D721Med (cell line): ENCODE measurements around the gene FAM200B.

ENCODE experiments used
- DNase-seq: peaks from one replicate; pipeline ENCODE4 v3.0.0; 2011; ENCODE audit warnings: low spot score; ENCODE audit not compliant: insufficient read length
- FAIRE-seq: peaks from 2 replicates; lab custom pipeline; 2011; peaks lifted over from hg19 to GRCh38; lab: Jason Lieb, UNC
- TF ChIP-seq, protein P1 (sequence below): IDR thresholded peaks from 2 replicates; pipeline ENCODE4 v1.5.1; 2012; ENCODE audit warnings: mild to moderate bottlenecking, control low read depth; ENCODE audit not compliant: insufficient read depth; ENCODE audit errors: missing control alignments

The FAM200B gene

DNA sequence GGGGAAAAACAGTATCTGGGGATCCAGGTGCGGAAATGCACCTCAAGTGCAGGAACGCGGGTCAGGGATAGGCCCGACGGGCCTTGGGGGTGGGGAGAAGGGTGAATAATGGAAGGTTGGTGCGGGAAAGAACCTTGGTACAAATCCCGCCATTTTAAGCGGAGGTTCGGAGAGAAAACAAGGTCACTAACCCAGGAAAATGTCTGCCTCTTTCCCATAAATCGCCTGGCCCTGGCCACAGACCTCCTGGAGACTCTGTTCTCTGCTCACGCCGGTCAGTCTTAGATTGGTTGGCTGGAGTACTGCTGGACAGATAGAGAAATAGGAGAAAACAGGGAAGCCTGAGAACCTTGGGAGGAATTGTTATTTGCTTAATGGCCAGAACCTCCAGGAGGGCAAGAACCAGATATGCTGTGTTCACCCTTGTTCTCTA is 25.6 kb upstream of the FAM200B start:
- FAIRE-seq (no peak), DNase-seq (no peak)

DNA sequence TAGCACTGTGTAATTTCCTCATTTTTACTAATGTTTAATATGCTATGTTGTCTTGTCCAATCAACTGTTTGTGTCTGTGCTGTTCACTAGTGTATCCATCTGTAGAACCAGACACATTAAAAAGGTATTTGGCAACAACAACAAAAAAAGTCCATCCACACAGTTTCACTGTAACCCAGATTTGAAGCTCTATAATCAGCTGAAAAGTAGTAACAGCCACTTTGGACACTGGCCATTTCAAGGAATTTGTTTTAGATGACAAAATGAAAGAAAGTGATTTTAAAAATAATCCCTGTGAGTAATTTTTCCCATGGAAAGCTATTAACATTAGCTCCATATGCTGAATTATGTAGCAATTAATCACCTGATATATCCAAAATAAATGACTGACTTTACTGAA is 24.3 kb upstream of the FAM200B start:
- no peak for DNase-seq
- no peak for FAIRE-seq
- TF ChIP-seq, protein P1, sequence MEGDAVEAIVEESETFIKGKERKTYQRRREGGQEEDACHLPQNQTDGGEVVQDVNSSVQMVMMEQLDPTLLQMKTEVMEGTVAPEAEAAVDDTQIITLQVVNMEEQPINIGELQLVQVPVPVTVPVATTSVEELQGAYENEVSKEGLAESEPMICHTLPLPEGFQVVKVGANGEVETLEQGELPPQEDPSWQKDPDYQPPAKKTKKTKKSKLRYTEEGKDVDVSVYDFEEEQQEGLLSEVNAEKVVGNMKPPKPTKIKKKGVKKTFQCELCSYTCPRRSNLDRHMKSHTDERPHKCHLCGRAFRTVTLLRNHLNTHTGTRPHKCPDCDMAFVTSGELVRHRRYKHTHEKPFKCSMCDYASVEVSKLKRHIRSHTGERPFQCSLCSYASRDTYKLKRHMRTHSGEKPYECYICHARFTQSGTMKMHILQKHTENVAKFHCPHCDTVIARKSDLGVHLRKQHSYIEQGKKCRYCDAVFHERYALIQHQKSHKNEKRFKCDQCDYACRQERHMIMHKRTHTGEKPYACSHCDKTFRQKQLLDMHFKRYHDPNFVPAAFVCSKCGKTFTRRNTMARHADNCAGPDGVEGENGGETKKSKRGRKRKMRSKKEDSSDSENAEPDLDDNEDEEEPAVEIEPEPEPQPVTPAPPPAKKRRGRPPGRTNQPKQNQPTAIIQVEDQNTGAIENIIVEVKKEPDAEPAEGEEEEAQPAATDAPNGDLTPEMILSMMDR: no peak

More for the DNA sequence above, 25.6 kb upstream of the FAM200B start:
- TF ChIP-seq, protein P1: no peak

DNA sequence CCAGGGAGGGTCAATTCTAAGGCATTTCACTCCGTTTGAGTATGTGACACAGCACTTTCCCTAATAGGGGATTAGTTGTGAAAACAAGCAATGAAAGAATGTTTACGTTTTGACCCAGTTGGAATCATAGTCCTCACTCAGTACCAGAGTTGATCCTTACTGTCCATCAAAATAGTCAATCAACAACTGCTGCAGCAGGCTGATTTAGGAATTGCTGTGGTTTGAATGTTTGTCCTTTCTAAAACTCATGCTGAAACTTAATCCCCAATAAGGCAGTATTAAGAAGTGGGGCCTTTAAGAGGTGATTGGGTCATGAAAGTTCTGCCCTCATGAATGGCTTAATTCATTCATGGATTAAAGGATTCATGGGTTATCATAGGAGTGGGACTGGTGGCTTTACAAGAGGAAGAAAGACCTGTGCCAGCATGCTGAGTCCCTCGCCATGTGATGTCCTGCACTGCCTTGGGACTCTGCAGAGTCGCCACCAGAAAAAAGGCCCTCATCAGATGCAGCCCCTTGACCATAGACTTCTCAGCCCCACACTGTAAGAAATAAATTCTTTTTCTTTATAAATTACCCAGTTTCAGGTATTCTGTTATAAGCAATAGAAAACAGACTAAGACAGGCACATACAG is 23.4 kb upstream of the FAM200B start:
- DNase-seq: no peak
- TF ChIP-seq, protein P1: no peak
- no peak for FAIRE-seq

DNA sequence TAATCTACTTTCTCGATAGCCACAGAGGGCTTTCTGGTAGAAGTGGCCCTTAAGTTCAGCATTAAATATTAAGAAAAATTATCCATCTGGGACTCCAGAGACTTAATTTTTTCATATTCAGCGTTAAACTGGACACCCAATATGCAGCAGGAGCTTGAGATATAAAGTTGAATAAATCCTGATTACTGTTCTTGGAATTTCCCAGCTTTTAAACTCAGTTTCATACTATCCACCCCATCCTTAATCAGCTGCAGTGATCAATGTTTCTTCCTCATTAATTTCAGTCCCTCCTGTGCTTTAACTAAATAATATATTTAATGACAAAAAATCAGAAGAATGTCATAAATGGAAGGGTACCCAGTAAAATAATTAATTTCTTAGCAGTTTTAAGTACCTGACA is 22.8 kb upstream of the FAM200B start:
- FAIRE-seq (no peak), DNase-seq (no peak)
- TF ChIP-seq, protein P1: no peak

DNA sequence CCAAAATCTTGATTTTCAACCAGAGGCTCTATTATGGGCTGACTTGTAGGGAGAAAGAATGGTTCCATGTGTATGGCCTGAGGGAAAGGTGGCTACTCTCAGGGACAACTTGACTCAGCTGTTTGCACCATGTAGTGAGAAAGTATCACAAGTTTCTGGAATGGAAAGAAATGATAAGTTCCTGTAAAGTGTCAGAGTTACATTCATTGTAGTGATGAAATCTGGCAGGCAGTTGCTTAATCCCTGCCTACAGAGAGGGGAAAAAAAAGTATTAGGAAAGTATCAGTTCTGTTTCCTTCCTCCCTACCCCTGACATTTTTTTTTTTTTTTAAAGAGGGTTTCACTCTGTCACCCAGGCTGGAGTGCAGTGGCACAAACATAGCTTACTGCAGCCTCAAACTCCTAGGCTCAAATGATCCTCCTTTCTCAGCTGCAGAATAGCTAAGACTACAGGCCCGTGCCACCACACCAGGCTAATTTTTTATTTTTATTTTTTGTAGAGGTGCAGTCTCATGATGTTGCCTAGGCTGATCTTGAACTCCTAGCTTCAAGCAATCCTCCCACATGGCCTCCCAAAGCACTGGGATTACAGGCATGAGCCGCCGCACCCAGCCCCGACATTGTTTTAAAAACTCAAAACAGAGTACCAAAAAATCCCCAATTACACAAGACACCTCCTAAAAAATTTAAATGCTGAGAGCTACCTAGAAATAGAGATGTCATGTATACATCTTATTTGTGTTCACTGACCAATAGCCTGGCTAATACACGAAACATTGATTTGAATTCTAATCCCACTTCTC is 21.7 kb upstream of the FAM200B start:
- DNase-seq: no peak

DNA sequence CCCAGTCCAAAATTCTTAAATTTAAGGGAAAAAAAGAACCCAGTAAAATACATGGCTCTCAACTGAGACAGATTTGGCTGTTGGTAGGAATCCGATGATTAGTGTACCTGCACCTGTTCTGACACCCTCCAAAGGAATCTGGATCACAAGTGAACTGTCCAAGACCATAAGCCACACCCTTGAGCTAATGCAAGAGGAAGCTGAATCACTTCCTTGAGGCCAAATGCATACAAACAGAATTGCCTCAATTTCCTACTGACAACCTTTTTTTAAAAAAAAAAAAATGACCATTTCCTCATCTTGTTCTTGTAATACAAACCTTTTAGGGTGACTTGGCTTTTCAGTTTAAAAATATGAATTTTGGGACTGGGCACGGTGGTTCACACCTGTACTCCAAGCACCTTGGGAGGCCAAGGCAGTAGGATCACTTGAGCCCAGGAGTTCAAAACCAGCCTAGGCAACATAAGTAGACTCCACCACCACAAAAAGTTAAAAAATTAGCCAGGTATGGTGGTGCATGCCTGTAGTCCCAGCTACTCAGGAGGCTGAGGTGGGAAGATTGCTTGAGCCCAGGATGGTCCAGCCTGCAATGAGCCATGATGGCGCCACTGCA is 15.8 kb upstream of the FAM200B start:
- no peak for DNase-seq
- no peak for FAIRE-seq
- TF ChIP-seq, protein P1: no peak

More for the DNA sequence above, 21.7 kb upstream of the FAM200B start:
- no peak for FAIRE-seq
- TF ChIP-seq, protein P1: no peak

DNA sequence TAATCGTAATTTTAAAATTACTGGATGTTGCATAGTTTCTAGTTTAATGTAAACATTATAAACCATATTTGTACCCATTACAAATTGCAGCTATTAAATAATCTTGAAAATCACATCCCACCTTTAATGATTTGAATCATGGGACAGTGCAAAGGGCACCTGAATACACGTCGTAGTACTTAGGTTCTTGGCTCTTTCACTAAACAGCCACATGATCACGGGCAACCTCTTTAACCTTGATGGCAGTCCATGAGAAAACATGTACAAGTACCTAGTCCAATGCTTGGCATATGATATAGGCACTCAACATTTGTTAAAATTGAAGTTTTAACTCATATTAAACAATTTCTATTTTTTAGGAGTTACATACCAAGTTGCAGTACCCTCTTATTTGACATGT is 14.6 kb upstream of the FAM200B start:
- no peak for FAIRE-seq
- DNase-seq: no peak
- TF ChIP-seq, protein P1: no peak
